Thoracic aorta (tissue), 2 donors: ENCODE data around the gene ENPEP. TPM values are rescaled to one million over a fixed set of nuclear protein-coding genes. Genes with fewer than 3 reads are reported as not detected.

Source experiments
- ATAC-seq: fragments of 150-250 bp; one replicate; pipeline ENCODE4 v1.8.0; 2017; ENCODE audit warnings: low read depth; ENCODE audit not compliant: insufficient number of reproducible peaks, low FRiP score
- DNase-seq: peaks from one replicate; pipeline ENCODE4 v3.0.0-alpha.2; 2020; ENCODE audit warnings: low spot score
- H3K27ac ChIP-seq, 2 donors: fragments of 200-600 bp; sonication (generic); 1 replicate in 1 of 2; 2 replicates in 1 of 2; pipeline ENCODE4 v1.5.1; 2016; ENCODE audit warnings: mild to moderate bottlenecking in 2 of 2, moderate library complexity in 2 of 2
- H3K27me3 ChIP-seq: fragments of 200-600 bp; sonication (generic); replicated peaks from 2 replicates; pipeline ENCODE4 v1.6.0; 2016; ENCODE audit warnings: mild to moderate bottlenecking; ENCODE audit not compliant: insufficient read depth
- H3K36me3 ChIP-seq: fragments of 200-600 bp; sonication (generic); one replicate; pipeline ENCODE4 v1.5.1; 2016
- H3K4me1 ChIP-seq, 2 donors: fragments of 200-600 bp; sonication (generic); 1 replicate in 1 of 2; 2 replicates in 1 of 2; pipeline versions ENCODE4 v1.5.1 to v1.6.0; 2016; ENCODE audit warnings: low read depth in 2 of 2, mild to moderate bottlenecking in 1 of 2; ENCODE audit not compliant: control insufficient read depth in 1 of 2
- H3K4me3 ChIP-seq: fragments of 200-600 bp; sonication (generic); 2 replicates; pipeline ENCODE4 v1.5.1; 2016; ENCODE audit warnings: mild to moderate bottlenecking
- H3K9me3 ChIP-seq: fragments of 200-600 bp; sonication (generic); 2 replicates; pipeline ENCODE4 v1.5.1; 2016
- total RNA-seq, 2 donors: library from RNA; depleted of rRNA; stranded (reverse); fragments of >200 nt; gene quantifications; one replicate each; pipeline versions ENCODE4 v1.1.0 to v1.2.3, GENCODE V29; 2016
- TF ChIP-seq, protein P1 (sequence below): fragments of 200-600 bp; sonication (generic); IDR thresholded peaks from one replicate; pipeline ENCODE4 v1.5.1; 2019; ENCODE audit warnings: antibody characterized with exemption

Gene ENPEP
- total RNA-seq, 2 donors from 2014 or later = 0.68 to 9.9 TPM

DNA sequence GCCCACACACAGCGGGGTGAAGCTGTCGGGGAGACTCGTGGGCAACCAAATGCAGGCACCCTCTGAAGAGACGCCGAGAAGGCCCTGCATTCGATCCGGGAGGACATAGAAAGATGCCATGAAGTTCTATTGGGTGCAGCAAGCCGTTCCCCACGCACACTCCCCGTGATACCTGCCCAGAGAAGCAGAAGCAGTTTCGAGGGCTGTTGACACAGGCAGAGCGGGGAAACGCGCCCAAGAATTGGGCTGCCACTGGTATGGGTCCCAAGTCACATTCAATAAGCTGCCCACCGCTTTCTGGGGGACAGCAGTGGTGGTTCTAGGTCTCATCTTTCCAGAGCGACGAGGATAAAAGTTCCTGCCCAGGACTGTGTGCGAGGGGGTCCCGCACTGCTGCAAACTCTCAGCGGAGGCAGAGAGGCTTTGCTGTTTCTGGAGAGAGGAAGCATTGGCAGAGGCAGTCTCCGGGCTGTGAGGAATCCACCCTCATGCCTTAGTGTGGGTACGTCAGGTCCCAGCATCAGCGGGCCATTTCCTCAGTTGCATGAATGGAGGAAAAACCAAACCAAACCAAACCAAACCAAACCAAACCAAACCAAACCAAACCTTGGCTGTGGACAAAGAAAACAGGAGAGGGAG is 136.8 kb downstream of the ENPEP start:
- H3K27me3 ChIP-seq = peaks cover 46% of the 10 kb centered on the region
- TF ChIP-seq, protein P1, sequence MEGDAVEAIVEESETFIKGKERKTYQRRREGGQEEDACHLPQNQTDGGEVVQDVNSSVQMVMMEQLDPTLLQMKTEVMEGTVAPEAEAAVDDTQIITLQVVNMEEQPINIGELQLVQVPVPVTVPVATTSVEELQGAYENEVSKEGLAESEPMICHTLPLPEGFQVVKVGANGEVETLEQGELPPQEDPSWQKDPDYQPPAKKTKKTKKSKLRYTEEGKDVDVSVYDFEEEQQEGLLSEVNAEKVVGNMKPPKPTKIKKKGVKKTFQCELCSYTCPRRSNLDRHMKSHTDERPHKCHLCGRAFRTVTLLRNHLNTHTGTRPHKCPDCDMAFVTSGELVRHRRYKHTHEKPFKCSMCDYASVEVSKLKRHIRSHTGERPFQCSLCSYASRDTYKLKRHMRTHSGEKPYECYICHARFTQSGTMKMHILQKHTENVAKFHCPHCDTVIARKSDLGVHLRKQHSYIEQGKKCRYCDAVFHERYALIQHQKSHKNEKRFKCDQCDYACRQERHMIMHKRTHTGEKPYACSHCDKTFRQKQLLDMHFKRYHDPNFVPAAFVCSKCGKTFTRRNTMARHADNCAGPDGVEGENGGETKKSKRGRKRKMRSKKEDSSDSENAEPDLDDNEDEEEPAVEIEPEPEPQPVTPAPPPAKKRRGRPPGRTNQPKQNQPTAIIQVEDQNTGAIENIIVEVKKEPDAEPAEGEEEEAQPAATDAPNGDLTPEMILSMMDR = no peak
- no peak for DNase-seq
- no peaks in the 10 kb centered on the region for H3K36me3 ChIP-seq
- peaks cover 2 to 10% of the 10 kb centered on the region in 2 donors for H3K4me1 ChIP-seq
- no peaks in the 10 kb centered on the region for H3K9me3 ChIP-seq
- ATAC-seq = no peak
- no peak overlapping the region for H3K27ac ChIP-seq
- H3K4me3 ChIP-seq = no peak overlapping the region

GRCh38 chr4:110613745-110614144 is 137.8 kb downstream of the ENPEP start:
- Histone ChIP-seq H3K27me3 (peaks cover 52% of the 10 kb centered on the region), H3K27ac (no peak overlapping the region), H3K4me3 (no peak overlapping the region), H3K36me3 (no peaks in the 10 kb centered on the region), H3K9me3 (no peaks in the 10 kb centered on the region), H3K4me1 (peaks cover 2 to 10% of the 10 kb centered on the region in 2 donors)
- no peak for ATAC-seq
- TF ChIP-seq, protein P1 = no peak
- DNase-seq = no peak

GRCh38 chr4:110614173-110614963 is 138.4 kb downstream of the ENPEP start:
- ATAC-seq (no peak), DNase-seq (no peak)
- Histone ChIP-seq H3K4me3 (no peak overlapping the region), H3K36me3 (no peaks in the 10 kb centered on the region), H3K4me1 (peaks cover 2 to 10% of the 10 kb centered on the region in 2 donors), H3K27me3 (peaks cover 52% of the 10 kb centered on the region), H3K27ac (no peak overlapping the region), H3K9me3 (no peaks in the 10 kb centered on the region)
- TF ChIP-seq, protein P1 = no peak

Other genes starting within 250 kb of the ENPEP start
- not detected for gene PITX2, start 146.9 kb downstream of the ENPEP start, total RNA-seq